Choroid plexus epithelial cell (primary cell): ENCODE results near the gene TACR1.
"Not testable (repeated sequence)": the region's sequence is repeated elsewhere in the genome, so short reads cannot be mapped to it uniquely, and the experiment has no call there.

ENCODE experiments used
- DNase-seq: peaks from one replicate; pipeline ENCODE4 v3.0.0-alpha.2; 2010; ENCODE audit warnings: low read depth
- H3K4me3 ChIP-seq: 2 replicates; pipeline ENCODE4 v1.5.1; 2011; ENCODE audit warnings: low read depth, mild to moderate bottlenecking, control low read depth, low read length, moderate library complexity
- CTCF ChIP-seq: conservative IDR thresholded peaks from 2 replicates; pipeline ENCODE4 v1.5.1; 2011; ENCODE audit warnings: low read depth, mild to moderate bottlenecking, control low read depth, inconsistent platforms, low read length, moderate library complexity

TACR1 gene

GRCh38 chr2:75175456-75175855 lies 23.9 kb downstream of the TACR1 start:
- DNase-seq, result no peak
- TF ChIP-seq CTCF, result no peak
- no peak overlapping the region for H3K4me3 ChIP-seq

GRCh38 chr2:75174981-75175380 lies 24.3 kb downstream of the TACR1 start:
- no peak for TF ChIP-seq CTCF

GRCh38 chr2:75174519-75174918 lies 24.8 kb downstream of the TACR1 start:
- no peak overlapping the region for H3K4me3 ChIP-seq
- no peak for TF ChIP-seq CTCF

More at GRCh38 chr2:75174981-75175380, 24.3 kb downstream of the TACR1 start:
- H3K4me3 ChIP-seq, result no peak overlapping the region
- DNase-seq, result no peak

GRCh38 chr2:75173740-75174139 lies 25.6 kb downstream of the TACR1 start:
- H3K4me3 ChIP-seq, result no peak overlapping the region
- no peak for TF ChIP-seq CTCF
- no peak for DNase-seq

More at GRCh38 chr2:75174519-75174918, 24.8 kb downstream of the TACR1 start:
- no peak for DNase-seq

- not testable (repeated sequence) for H3K4me3 ChIP-seq, DNase-seq
Observed at GRCh38 chr2:75171423-75171822, 27.9 kb downstream of the TACR1 start.

GRCh38 chr2:75170889-75171288 lies 28.4 kb downstream of the TACR1 start:
- no peak overlapping the region for H3K4me3 ChIP-seq
- DNase-seq, result no peak
- no peak for TF ChIP-seq CTCF

- H3K4me3 ChIP-seq, result no peak overlapping the region
- TF ChIP-seq CTCF, result no peak
- DNase-seq, result no peak
Observed at GRCh38 chr2:75168186-75168585, 31.1 kb downstream of the TACR1 start.

GRCh38 chr2:75166491-75166890 lies 32.8 kb downstream of the TACR1 start:
- TF ChIP-seq CTCF, result no peak
- no peak overlapping the region for H3K4me3 ChIP-seq
- no peak for DNase-seq
